Measurements from ENCODE around the gene RAPGEF5. TPM values are rescaled to one million over a fixed set of nuclear protein-coding genes. Genes with fewer than 3 reads are reported as not detected.

RAPGEF5 gene
- total RNA-seq, 1 donor = 1.1 TPM

DNA sequence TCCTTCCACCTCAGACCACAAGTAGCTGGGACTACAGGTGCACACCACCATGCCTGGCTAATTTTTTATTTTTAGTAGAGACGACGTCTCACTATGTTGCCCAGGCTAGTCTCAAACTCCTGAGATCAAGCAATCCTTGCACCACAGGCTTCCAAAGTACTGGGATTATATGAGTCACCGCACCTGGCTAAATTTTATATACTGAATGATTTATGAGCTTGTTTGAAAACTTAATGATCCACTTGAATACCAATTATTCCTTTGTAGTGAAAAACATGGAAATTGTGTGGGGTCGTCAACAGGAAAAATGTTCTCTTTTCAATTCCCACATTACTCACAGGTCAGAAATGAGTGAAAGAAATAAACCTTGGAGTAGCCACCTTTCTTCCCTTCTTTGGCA is 31.3 kb downstream of the RAPGEF5 start:
- no peak for DNase-seq (ENCODE audit: insufficient read length, low spot score, missing footprints)
- Histone ChIP-seq H3K79me2 (ENCODE audit: insufficient read depth, low read length) (no peaks in the 10 kb centered on the region), H3K4me1 (ENCODE audit: insufficient read depth, low read length) (no peaks in the 10 kb centered on the region), H3K4me3 (ENCODE audit: insufficient read depth, low read length) (no peak overlapping the region), H3K36me3 (ENCODE audit: insufficient read depth, low read length) (no peaks in the 10 kb centered on the region), H4K20me1 (ENCODE audit: insufficient read depth, low read length) (no peaks in the 10 kb centered on the region), H2AFZ (ENCODE audit: low read length) (no peak overlapping the region), H3K4me2 (ENCODE audit: insufficient read depth, low read length) (no peak overlapping the region), H3K27ac (ENCODE audit: low read depth, low read length) (no peak overlapping the region), H3K27me3 (ENCODE audit: insufficient read depth, low read length) (no peaks in the 10 kb centered on the region), H3K9me3 (ENCODE audit: low read depth, low read length) (no peaks in the 10 kb centered on the region)
- TF ChIP-seq, protein P1, sequence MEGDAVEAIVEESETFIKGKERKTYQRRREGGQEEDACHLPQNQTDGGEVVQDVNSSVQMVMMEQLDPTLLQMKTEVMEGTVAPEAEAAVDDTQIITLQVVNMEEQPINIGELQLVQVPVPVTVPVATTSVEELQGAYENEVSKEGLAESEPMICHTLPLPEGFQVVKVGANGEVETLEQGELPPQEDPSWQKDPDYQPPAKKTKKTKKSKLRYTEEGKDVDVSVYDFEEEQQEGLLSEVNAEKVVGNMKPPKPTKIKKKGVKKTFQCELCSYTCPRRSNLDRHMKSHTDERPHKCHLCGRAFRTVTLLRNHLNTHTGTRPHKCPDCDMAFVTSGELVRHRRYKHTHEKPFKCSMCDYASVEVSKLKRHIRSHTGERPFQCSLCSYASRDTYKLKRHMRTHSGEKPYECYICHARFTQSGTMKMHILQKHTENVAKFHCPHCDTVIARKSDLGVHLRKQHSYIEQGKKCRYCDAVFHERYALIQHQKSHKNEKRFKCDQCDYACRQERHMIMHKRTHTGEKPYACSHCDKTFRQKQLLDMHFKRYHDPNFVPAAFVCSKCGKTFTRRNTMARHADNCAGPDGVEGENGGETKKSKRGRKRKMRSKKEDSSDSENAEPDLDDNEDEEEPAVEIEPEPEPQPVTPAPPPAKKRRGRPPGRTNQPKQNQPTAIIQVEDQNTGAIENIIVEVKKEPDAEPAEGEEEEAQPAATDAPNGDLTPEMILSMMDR (IDR thresholded peaks at IDR 0.05; ENCODE audit: extremely low read depth, low read depth, low read length) = no peak

- H3K4me3 ChIP-seq (ENCODE audit: insufficient read depth, low read length) = no peak overlapping the region
- H2AFZ ChIP-seq (ENCODE audit: low read length) = no peak overlapping the region
- H3K27ac ChIP-seq (ENCODE audit: low read depth, low read length) = no peak overlapping the region
- DNase-seq (ENCODE audit: insufficient read length, low spot score, missing footprints) = no peak
- no peaks in the 10 kb centered on the region for H4K20me1 ChIP-seq (ENCODE audit: insufficient read depth, low read length)
- TF ChIP-seq, protein P1 (IDR thresholded peaks at IDR 0.05; ENCODE audit: extremely low read depth, low read depth, low read length) = no peak
- H3K36me3 ChIP-seq (ENCODE audit: insufficient read depth, low read length) = no peaks in the 10 kb centered on the region
- no peak overlapping the region for H3K4me2 ChIP-seq (ENCODE audit: insufficient read depth, low read length)
- H3K9me3 ChIP-seq (ENCODE audit: low read depth, low read length) = no peaks in the 10 kb centered on the region
- H3K4me1 ChIP-seq (ENCODE audit: insufficient read depth, low read length) = peaks cover 10% of the 10 kb centered on the region
- H3K79me2 ChIP-seq (ENCODE audit: insufficient read depth, low read length) = no peaks in the 10 kb centered on the region
- no peaks in the 10 kb centered on the region for H3K27me3 ChIP-seq (ENCODE audit: insufficient read depth, low read length)
Measured at GRCh38 chr7:22323714-22324113, 33.2 kb downstream of the RAPGEF5 start.

- TF ChIP-seq, protein P1 (IDR thresholded peaks at IDR 0.05; ENCODE audit: extremely low read depth, low read depth, low read length) = no peak
- no peak overlapping the region for H3K4me2 ChIP-seq (ENCODE audit: insufficient read depth, low read length)
Measured at GRCh38 chr7:22320416-22320815, 36.5 kb downstream of the RAPGEF5 start.

DNA sequence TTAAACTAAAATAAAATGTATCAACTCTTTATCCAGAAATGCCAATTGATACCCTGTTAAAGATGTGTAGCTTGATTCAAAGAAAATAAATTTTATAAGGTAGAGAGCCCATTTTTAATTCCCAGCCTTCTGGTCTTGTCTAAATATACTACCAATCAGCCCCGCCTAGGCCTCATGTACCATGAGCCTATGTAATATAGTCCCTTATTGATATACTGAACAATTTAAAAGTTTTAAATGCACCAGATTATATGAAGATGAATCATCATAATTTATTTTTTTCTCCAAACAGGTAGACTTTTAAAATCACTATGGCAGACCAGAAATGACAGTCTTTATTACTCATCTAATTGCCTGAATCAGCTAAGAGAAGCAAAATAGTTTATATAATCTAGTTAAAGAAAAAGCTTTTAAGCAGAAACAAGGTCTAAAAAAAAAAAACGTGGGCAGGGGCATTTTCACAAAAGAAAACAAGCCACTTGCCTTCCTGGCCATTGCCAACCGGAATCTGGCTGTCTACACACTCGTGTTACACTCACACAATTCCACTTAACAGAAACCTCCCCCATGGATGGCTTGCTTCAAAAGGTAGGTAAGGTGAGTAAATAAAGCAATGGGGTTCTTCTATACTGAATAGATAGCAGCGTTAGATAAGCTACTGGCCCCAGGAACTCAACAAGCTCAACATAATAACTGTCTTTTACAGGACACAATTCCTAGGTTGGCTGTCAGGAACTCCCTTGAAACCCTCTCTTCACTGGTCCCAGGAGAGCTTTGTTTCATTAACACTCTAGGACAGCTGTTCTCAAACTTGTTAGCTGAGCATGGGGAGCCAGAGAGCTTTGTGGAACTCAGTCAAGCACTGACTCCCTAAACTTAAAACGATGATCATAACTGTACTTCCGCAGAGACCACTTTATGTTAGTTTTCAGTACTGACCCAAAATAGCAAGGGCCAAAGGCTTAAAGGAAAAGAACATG is 37.2 kb downstream of the RAPGEF5 start:
- no peaks in the 10 kb centered on the region for H4K20me1 ChIP-seq (ENCODE audit: insufficient read depth, low read length)
- TF ChIP-seq, protein P1 (IDR thresholded peaks at IDR 0.05; ENCODE audit: extremely low read depth, low read depth, low read length) = no peak
- H3K9me3 ChIP-seq (ENCODE audit: low read depth, low read length) = no peaks in the 10 kb centered on the region
- no peak overlapping the region for H3K27ac ChIP-seq (ENCODE audit: low read depth, low read length)
- H3K4me3 ChIP-seq (ENCODE audit: insufficient read depth, low read length) = no peak overlapping the region
- H3K79me2 ChIP-seq (ENCODE audit: insufficient read depth, low read length) = no peaks in the 10 kb centered on the region
- no peak overlapping the region for H3K4me2 ChIP-seq (ENCODE audit: insufficient read depth, low read length)
- H3K27me3 ChIP-seq (ENCODE audit: insufficient read depth, low read length) = no peaks in the 10 kb centered on the region
- H3K4me1 ChIP-seq (ENCODE audit: insufficient read depth, low read length) = peaks cover 10% of the 10 kb centered on the region
- H2AFZ ChIP-seq (ENCODE audit: low read length) = no peak overlapping the region
- DNase-seq (ENCODE audit: insufficient read length, low spot score, missing footprints) = peak; percentile 34
- H3K36me3 ChIP-seq (ENCODE audit: insufficient read depth, low read length) = no peaks in the 10 kb centered on the region

More at GRCh38 chr7:22320416-22320815, 36.5 kb downstream of the RAPGEF5 start:
- H4K20me1 ChIP-seq (ENCODE audit: insufficient read depth, low read length) = no peaks in the 10 kb centered on the region
- peaks cover 10% of the 10 kb centered on the region for H3K4me1 ChIP-seq (ENCODE audit: insufficient read depth, low read length)
- no peaks in the 10 kb centered on the region for H3K36me3 ChIP-seq (ENCODE audit: insufficient read depth, low read length)
- H3K27ac ChIP-seq (ENCODE audit: low read depth, low read length) = no peak overlapping the region
- no peaks in the 10 kb centered on the region for H3K9me3 ChIP-seq (ENCODE audit: low read depth, low read length)
- DNase-seq (ENCODE audit: insufficient read length, low spot score, missing footprints) = no peak
- no peaks in the 10 kb centered on the region for H3K79me2 ChIP-seq (ENCODE audit: insufficient read depth, low read length)
- H3K4me3 ChIP-seq (ENCODE audit: insufficient read depth, low read length) = no peak overlapping the region
- no peaks in the 10 kb centered on the region for H3K27me3 ChIP-seq (ENCODE audit: insufficient read depth, low read length)
- H2AFZ ChIP-seq (ENCODE audit: low read length) = no peak overlapping the region

Data from osteoblast (primary cell).